ENCODE results near the gene ZSWIM8.

The ZSWIM8 gene

DNA sequence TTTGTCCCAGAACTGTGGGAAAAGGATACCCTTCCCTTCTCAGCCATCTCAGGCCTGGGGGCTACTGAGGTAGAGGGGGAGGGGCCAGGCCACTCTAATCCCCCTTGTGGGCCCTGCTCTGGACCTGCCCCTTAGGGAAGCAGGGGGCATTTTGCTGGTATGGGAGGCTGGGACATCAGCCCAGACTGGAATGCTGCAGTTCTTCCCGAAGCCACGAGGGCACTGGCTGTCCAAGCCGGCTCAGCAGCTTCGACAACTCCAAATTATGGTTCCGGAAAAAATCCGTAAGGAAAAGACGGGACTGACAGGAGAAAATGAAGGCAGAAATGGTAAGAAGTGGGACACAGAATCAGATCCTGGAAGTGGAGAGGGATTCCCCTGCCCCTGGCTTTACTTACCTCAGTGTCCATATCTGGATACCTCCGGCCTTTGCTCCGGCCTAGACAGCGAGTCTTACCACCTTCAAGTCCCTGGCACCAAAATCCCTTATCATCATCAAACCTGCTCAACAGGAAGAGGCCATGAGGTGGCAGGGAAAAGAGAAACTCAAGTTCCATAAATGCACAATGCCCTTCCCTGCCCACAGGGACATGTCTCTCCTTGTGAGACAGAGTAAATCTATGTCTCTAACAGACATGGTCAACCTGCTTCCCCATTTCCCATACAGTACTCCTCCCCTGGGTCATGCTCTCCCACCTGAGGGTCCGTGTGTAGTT lies 17.0 kb downstream of the ZSWIM8 start:
- no peak overlapping the region for H3K9ac ChIP-seq (ENCODE audit: low read length in 5 of 5)
- H3K27me3 ChIP-seq (ENCODE audit: control insufficient read depth in 5 of 5, insufficient read depth in 4 of 5, low read length in 5 of 5), result no peaks in the 10 kb centered on the region
- H3K9me3 ChIP-seq (ENCODE audit: control insufficient read depth in 5 of 5, low read length in 5 of 5), result no peaks in the 10 kb centered on the region
- H3K36me3 ChIP-seq (ENCODE audit: control insufficient read depth in 5 of 5, insufficient read depth in 5 of 5, low read length in 5 of 5), result peaks cover 4 to 96% (median 92%) of the 10 kb centered on the region in 5 donors
- H3K27ac ChIP-seq (ENCODE audit: low read depth, low read length), result no peak overlapping the region
- peaks cover 0 to 16% (median 8%) of the 10 kb centered on the region in 5 donors for H3K4me1 ChIP-seq (ENCODE audit: control insufficient read depth in 5 of 5, insufficient read depth in 5 of 5, low read length in 5 of 5)
- no peak overlapping the region for H3K4me3 ChIP-seq (ENCODE audit: low read depth in 1 of 5, low read length in 5 of 5)

DNA sequence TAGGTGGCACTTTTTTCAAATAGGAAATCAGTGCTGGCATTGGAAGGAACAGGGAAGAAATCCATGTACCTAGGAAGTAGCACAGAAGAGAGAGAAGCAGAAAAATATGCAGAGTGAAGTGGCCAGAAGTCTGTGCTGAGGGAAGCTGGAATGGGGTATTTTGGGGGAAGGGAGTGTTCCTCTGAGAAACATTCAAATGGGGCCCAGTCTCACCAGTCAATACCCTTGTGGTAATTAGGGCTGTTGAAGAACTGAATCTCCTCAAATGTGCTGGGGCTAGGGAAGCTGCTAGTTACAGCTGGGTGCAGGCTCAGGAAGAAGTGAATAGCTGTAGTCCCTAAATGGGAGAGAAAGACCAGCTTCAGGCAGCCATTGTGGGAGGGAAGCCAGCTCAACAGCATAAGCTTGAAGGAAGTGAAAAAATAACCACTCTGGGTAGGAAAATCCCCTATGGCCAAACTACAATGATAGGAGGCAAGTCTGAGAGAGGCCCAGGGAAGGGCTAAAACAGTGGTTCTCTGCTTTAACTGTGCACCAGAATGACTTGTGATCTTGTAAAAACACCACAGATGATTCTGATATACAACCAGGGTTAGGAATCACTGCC lies 18.4 kb downstream of the ZSWIM8 start:
- H3K27me3 ChIP-seq (ENCODE audit: control insufficient read depth in 5 of 5, insufficient read depth in 4 of 5, low read length in 5 of 5), result no peaks in the 10 kb centered on the region
- no peak overlapping the region for H3K27ac ChIP-seq (ENCODE audit: low read depth, low read length)
- H3K9ac ChIP-seq (ENCODE audit: low read length in 5 of 5), result no peak overlapping the region
- H3K36me3 ChIP-seq (ENCODE audit: control insufficient read depth in 5 of 5, insufficient read depth in 5 of 5, low read length in 5 of 5), result peaks cover 0 to 95% (median 91%) of the 10 kb centered on the region in 5 donors
- no peaks in the 10 kb centered on the region for H3K9me3 ChIP-seq (ENCODE audit: control insufficient read depth in 5 of 5, low read length in 5 of 5)
- H3K4me3 ChIP-seq (ENCODE audit: low read depth in 1 of 5, low read length in 5 of 5), result no peak overlapping the region
- peaks cover 0 to 17% (median 8%) of the 10 kb centered on the region in 5 donors for H3K4me1 ChIP-seq (ENCODE audit: control insufficient read depth in 5 of 5, insufficient read depth in 5 of 5, low read length in 5 of 5)

DNA sequence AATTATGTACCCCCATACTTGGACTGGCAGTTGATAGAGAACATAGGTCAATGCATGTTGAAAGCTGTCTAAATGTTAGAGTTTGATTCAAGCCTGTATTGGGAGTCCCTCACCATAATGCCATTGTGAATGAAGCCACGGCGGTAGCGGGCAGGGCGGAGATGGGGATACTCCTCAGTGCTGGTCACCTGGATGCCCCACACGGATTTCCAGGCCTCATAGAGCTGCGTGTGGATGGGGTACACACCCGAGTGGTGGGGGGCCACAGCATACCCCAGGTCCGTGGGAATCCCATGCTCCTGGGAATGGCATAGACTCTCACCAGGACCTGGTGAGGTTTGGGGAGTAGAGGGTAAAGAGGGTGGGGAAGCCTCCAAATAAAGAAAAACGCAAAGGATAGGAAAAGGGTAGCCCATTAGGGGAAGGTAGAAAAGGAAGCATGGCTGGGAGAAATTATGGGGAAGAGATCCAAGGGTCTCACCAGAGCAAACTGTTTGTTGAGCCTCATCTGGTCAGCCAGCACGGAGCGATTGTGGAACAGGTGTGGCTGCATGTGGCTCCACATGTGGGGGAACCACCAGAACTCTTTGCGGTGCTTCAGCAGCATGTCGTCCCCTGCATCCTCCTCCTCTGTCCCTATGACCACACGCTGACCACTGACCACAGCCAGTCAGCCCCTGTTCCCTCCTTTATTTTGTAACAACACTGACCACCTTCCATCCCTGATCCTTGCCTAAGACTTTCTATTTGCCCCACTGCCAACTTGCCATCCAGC lies 21.0 kb downstream of the ZSWIM8 start:
- Histone ChIP-seq H3K27ac (ENCODE audit: low read depth, low read length) (no peak overlapping the region), H3K9ac (ENCODE audit: low read length in 5 of 5) (peak overlapping the region in 2 of 5 donors; percentile 39 to 52), H3K36me3 (ENCODE audit: control insufficient read depth in 5 of 5, insufficient read depth in 5 of 5, low read length in 5 of 5) (peaks cover 0 to 75% (median 68%) of the 10 kb centered on the region in 5 donors), H3K4me1 (ENCODE audit: control insufficient read depth in 5 of 5, insufficient read depth in 5 of 5, low read length in 5 of 5) (peaks cover 4 to 31% (median 21%) of the 10 kb centered on the region in 5 donors), H3K27me3 (ENCODE audit: control insufficient read depth in 5 of 5, insufficient read depth in 4 of 5, low read length in 5 of 5) (no peaks in the 10 kb centered on the region), H3K9me3 (ENCODE audit: control insufficient read depth in 5 of 5, low read length in 5 of 5) (no peaks in the 10 kb centered on the region), H3K4me3 (ENCODE audit: low read depth in 1 of 5, low read length in 5 of 5) (peak overlapping the region in 1 of 5 donors; percentile 11)

DNA sequence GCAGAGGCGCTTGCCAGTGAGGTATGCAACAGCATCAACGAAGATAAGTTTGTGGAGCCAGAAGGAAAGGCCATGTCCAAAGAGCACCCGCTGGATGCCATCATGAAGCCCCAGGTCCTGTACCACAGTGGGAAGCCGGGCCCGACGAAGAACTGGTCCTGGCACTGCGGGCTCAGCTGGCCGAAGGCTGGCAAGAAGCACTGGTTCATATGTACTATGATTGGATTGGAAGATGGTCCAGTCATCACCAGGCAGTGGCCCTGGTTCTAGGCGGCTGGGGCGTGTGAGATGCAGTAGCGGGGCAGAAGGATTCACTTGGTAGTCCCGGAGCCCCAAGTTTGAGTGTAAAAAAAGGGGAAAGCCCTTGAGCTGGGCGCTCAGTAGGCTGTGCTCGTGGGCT lies 22.1 kb downstream of the ZSWIM8 start:
- Histone ChIP-seq H3K27me3 (ENCODE audit: control insufficient read depth in 5 of 5, insufficient read depth in 4 of 5, low read length in 5 of 5) (no peaks in the 10 kb centered on the region), H3K9ac (ENCODE audit: low read length in 5 of 5) (peak overlapping the region in 1 of 5 donors; percentile 52), H3K27ac (ENCODE audit: low read depth, low read length) (no peak overlapping the region), H3K4me3 (ENCODE audit: low read depth in 1 of 5, low read length in 5 of 5) (peak overlapping the region in 1 of 5 donors; percentile 35), H3K4me1 (ENCODE audit: control insufficient read depth in 5 of 5, insufficient read depth in 5 of 5, low read length in 5 of 5) (peaks cover 4 to 31% (median 21%) of the 10 kb centered on the region in 5 donors), H3K9me3 (ENCODE audit: control insufficient read depth in 5 of 5, low read length in 5 of 5) (no peaks in the 10 kb centered on the region), H3K36me3 (ENCODE audit: control insufficient read depth in 5 of 5, insufficient read depth in 5 of 5, low read length in 5 of 5) (peaks cover 0 to 64% (median 57%) of the 10 kb centered on the region in 5 donors)

DNA sequence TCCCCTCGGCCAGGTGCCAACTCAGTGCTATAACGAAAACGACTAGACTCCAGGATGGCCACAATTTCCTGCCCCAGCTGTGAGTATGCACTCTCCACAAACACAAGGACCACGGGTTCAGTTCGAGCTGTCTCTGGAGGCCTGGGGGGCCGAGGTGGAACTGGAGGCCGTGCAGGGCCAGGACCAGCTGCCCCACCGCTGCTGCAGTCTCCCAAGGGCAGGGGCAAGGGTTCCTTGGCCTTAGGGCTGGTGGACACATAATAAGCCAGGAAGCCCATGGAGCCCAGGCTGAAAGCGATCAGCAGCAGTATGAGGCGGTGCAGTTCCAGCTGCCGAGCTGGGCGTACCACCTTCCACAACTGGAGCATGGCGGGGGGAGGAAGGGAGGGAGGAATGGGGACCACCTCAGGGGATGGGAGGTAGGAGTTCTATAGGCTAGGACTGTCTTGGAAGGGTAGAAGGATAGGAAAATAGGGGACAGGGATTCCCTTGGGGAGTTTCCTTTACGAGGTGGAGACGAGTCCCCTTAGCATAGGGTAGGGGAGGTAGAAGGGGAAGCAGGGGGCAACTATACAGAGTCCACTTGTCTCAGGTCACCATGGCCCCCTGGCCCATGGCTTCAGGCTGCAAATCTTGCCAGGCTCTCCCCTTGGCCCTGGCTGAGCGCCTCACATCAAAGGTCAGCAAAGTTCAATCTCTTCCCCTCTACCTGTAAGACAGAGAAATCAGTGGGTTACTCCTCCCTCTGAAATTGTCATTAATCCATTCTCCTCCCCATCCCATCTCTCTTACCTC lies 22.8 kb downstream of the ZSWIM8 start:
- H3K9me3 ChIP-seq (ENCODE audit: control insufficient read depth in 5 of 5, low read length in 5 of 5), result no peaks in the 10 kb centered on the region
- H3K36me3 ChIP-seq (ENCODE audit: control insufficient read depth in 5 of 5, insufficient read depth in 5 of 5, low read length in 5 of 5), result peaks cover 0 to 62% (median 53%) of the 10 kb centered on the region in 5 donors
- H3K27ac ChIP-seq (ENCODE audit: low read depth, low read length), result no peak overlapping the region
- H3K4me3 ChIP-seq (ENCODE audit: low read depth in 1 of 5, low read length in 5 of 5), result no peak overlapping the region
- H3K27me3 ChIP-seq (ENCODE audit: control insufficient read depth in 5 of 5, insufficient read depth in 4 of 5, low read length in 5 of 5), result no peaks in the 10 kb centered on the region
- H3K9ac ChIP-seq (ENCODE audit: low read length in 5 of 5), result no peak overlapping the region
- peaks cover 4 to 31% (median 21%) of the 10 kb centered on the region in 5 donors for H3K4me1 ChIP-seq (ENCODE audit: control insufficient read depth in 5 of 5, insufficient read depth in 5 of 5, low read length in 5 of 5)

DNA sequence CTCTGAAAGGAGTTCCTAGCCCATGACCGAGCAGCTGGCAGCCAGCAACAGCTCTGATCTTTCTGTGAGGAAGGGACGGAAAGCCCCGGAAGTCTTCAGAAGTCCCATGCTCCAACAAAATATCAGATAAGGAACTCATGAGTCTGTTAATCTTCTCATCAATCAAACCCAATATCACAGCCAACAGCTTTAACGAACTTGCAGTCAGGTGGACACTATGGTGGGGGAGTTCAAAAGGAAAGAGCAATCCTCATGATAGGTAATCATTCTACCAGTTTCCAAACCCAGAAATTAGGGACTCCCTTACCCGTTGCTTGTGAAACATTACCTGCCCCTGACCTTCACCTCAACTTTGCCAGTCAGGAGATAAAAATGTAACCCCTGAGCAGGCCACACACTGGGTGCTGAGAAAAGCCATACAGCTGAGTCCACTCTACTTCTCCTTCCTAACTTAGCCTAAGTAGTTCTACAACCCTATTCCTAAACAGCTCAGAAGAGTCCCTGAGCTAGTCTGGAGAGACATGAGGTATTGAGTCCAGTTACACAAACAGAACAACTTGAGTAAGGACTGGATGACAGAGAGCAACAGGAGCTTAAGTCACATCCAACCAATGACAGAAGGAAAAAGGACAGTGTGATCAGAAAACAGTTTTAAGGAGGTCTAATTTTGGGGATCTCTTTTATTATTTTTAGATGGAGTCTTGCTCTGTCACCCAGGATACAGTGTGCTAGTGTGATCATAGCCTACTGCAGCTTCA lies 23.8 kb downstream of the ZSWIM8 start:
- peaks cover 4 to 26% (median 21%) of the 10 kb centered on the region in 5 donors for H3K4me1 ChIP-seq (ENCODE audit: control insufficient read depth in 5 of 5, insufficient read depth in 5 of 5, low read length in 5 of 5)
- no peaks in the 10 kb centered on the region for H3K27me3 ChIP-seq (ENCODE audit: control insufficient read depth in 5 of 5, insufficient read depth in 4 of 5, low read length in 5 of 5)
- peaks cover 0 to 61% (median 51%) of the 10 kb centered on the region in 5 donors for H3K36me3 ChIP-seq (ENCODE audit: control insufficient read depth in 5 of 5, insufficient read depth in 5 of 5, low read length in 5 of 5)
- H3K9me3 ChIP-seq (ENCODE audit: control insufficient read depth in 5 of 5, low read length in 5 of 5), result no peaks in the 10 kb centered on the region
- H3K9ac ChIP-seq (ENCODE audit: low read length in 5 of 5), result peak overlapping the region in 1 of 5 donors; percentile 38
- H3K4me3 ChIP-seq (ENCODE audit: low read depth in 1 of 5, low read length in 5 of 5), result no peak overlapping the region
- no peak overlapping the region for H3K27ac ChIP-seq (ENCODE audit: low read depth, low read length)

DNA sequence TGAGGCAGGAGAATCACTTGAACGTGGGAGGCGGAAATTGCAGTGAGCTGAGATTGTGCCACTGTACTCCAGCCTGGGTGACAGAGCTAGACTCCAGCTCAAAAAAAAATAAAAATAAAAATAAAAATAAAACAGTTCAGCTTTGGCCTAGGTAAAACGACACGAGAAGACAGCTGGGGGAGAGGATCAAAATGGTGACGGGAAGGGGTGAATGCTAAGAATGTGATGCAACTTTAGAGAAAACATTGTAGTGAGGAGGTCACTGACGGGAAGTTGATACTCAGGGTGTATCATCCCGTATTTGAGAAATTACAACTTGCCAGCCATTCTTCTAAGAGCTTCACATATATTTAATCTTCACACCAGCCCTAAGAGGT lies 24.9 kb downstream of the ZSWIM8 start:
- Histone ChIP-seq H3K4me1 (ENCODE audit: control insufficient read depth in 5 of 5, insufficient read depth in 5 of 5, low read length in 5 of 5) (peaks cover 4 to 26% (median 22%) of the 10 kb centered on the region in 5 donors), H3K36me3 (ENCODE audit: control insufficient read depth in 5 of 5, insufficient read depth in 5 of 5, low read length in 5 of 5) (peaks cover 0 to 61% (median 51%) of the 10 kb centered on the region in 5 donors), H3K27ac (ENCODE audit: low read depth, low read length) (peak overlapping the region; percentile 81), H3K4me3 (ENCODE audit: low read depth in 1 of 5, low read length in 5 of 5) (peak overlapping the region; percentile 70 to 84 (median 76)), H3K27me3 (ENCODE audit: control insufficient read depth in 5 of 5, insufficient read depth in 4 of 5, low read length in 5 of 5) (no peaks in the 10 kb centered on the region), H3K9me3 (ENCODE audit: control insufficient read depth in 5 of 5, low read length in 5 of 5) (no peaks in the 10 kb centered on the region), H3K9ac (ENCODE audit: low read length in 5 of 5) (peak overlapping the region in 4 of 5 donors; percentile 69 to 97 (median 88))

DNA sequence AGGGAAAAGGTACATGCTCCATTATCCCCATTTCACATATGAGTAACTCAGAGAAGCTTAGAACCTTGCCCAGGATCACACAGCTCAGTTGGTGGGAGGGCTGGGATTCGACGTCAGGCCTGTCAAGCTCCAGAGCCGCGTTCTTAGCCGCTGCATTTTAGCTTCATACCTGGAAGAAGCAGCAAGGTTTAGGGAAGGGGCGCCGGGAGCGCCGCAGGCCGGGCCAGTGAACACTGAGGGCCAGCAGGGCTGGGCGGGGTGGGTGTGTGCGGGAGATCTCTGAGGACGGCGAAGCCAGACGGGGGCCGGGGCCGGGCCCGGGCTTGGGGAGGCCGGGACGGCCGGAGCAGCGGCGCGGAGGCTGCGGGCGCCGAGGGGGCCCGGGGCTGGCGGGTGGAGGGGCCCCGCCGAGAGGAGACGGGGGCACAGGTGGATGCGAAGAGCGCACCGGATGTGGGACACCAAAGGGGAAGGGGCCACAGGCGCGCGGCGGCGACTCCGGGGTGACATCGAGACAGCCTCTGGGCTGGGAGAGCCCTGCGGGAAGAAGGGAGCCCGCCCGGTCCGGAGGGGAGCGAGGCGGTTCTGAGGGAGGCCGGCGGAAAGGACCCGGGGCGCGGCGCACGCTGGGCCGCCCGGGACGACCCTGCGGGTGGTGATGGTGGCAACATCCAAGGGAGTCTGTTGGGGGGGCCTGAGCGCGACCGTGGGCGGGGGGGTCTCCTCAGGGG lies 25.5 kb downstream of the ZSWIM8 start:
- Histone ChIP-seq H3K36me3 (ENCODE audit: control insufficient read depth in 5 of 5, insufficient read depth in 5 of 5, low read length in 5 of 5) (peaks cover 2 to 58% (median 45%) of the 10 kb centered on the region in 5 donors), H3K4me1 (ENCODE audit: control insufficient read depth in 5 of 5, insufficient read depth in 5 of 5, low read length in 5 of 5) (peaks cover 4 to 27% (median 26%) of the 10 kb centered on the region in 5 donors), H3K27me3 (ENCODE audit: control insufficient read depth in 5 of 5, insufficient read depth in 4 of 5, low read length in 5 of 5) (no peaks in the 10 kb centered on the region), H3K9me3 (ENCODE audit: control insufficient read depth in 5 of 5, low read length in 5 of 5) (no peaks in the 10 kb centered on the region), H3K27ac (ENCODE audit: low read depth, low read length) (peak overlapping the region; percentile 81), H3K4me3 (ENCODE audit: low read depth in 1 of 5, low read length in 5 of 5) (peak overlapping the region; percentile 70 to 84 (median 76)), H3K9ac (ENCODE audit: low read length in 5 of 5) (peak overlapping the region in 4 of 5 donors; percentile 69 to 97 (median 88))

Measured in subcutaneous abdominal adipose tissue (tissue), 5 donors.